Loucy (cell line): ENCODE measurements around the gene IFNLR1.

ENCODE experiments used
- EZH2phosphoT487 ChIP-seq: fragments of 200-600 bp; IDR thresholded peaks from 2 replicates; pipeline ENCODE4 v1.6.1; 2018; ENCODE audit warnings: antibody characterized with exemption, mild to moderate bottlenecking, moderate library complexity, borderline replicate concordance
- TF ChIP-seq, protein P1 (sequence below): fragments of 200-600 bp; sonication (generic); conservative IDR thresholded peaks from 2 replicates; pipeline ENCODE4 v1.5.1; 2014; ENCODE audit warnings: mild to moderate bottlenecking, antibody characterized with exemption, low read length

DNA sequence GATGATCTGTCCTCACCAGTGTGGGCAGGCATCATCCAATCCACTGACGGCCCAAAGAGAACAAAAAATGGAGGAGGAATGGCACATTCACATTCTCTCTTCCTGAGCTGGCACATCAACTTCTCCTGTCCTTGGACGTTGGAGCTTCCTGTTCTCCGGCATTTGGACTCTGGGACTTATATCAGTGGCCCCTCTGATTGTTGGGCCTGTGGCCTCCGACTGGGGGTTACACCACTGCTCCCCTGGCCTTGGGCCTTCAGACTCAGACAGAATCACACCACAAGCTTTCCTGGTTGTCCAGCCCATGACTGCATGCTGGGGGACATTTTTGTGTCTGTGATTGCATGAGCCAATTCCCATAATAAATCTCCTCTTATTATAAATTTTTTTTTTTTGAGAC, 20.1 kb downstream of the IFNLR1 start:
- TF ChIP-seq, protein P1, sequence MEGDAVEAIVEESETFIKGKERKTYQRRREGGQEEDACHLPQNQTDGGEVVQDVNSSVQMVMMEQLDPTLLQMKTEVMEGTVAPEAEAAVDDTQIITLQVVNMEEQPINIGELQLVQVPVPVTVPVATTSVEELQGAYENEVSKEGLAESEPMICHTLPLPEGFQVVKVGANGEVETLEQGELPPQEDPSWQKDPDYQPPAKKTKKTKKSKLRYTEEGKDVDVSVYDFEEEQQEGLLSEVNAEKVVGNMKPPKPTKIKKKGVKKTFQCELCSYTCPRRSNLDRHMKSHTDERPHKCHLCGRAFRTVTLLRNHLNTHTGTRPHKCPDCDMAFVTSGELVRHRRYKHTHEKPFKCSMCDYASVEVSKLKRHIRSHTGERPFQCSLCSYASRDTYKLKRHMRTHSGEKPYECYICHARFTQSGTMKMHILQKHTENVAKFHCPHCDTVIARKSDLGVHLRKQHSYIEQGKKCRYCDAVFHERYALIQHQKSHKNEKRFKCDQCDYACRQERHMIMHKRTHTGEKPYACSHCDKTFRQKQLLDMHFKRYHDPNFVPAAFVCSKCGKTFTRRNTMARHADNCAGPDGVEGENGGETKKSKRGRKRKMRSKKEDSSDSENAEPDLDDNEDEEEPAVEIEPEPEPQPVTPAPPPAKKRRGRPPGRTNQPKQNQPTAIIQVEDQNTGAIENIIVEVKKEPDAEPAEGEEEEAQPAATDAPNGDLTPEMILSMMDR: no peak
- no peak for TF ChIP-seq EZH2phosphoT487
